Activated T-cell treated with anti-CD3 and anti-CD28 coated beads for 1 hour (primary cell): ENCODE measurements around the gene PPP2R5C.
A peak's percentile ranks its signal among the peaks of the same experiment; 100 is the strongest.

Experiments used
- DNase-seq: peaks from one replicate; pipeline ENCODE4 v3.0.0-alpha.2; 2020; ENCODE audit warnings: low read depth

The PPP2R5C gene

DNA sequence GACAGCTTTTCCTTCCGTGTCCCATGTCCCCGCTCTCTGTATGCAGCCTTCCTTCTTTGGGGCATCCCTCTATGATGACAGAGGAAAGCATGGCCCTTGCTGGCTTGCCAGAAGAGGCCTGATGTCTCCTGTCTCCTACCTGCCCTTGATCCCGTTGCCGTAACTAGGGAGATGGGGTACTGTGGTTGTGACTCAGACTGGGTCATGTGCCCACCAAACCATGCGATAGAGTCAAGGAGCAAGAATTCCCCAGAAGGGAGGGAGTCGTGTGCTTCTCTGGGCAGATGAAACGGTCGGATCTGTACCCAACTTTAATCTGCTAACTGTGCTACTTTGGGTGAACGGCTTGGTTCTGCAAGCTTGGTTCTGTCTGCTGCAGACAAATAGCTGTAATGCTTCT, 103.8 kb downstream of the PPP2R5C start:
- no peak for DNase-seq

DNA sequence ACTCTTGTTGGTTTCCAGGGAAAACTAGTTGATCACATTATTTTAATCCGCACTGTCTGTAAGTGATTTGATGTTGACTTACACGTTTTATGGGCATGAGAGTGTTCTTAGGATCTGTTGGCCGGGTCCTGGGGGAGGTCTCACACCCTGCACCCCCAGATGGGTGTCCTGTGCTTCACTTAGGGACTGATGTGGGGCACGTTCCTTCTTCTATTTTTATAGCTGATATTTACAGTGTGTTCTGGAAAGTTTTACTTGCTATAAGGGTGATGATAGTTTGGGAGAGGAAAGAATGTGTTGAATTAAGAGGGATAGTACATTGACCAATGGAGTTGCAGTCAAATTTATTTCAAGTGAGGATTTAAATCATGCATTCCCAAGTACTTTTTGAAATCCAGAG, 106.3 kb downstream of the PPP2R5C start:
- no peak for DNase-seq

DNA sequence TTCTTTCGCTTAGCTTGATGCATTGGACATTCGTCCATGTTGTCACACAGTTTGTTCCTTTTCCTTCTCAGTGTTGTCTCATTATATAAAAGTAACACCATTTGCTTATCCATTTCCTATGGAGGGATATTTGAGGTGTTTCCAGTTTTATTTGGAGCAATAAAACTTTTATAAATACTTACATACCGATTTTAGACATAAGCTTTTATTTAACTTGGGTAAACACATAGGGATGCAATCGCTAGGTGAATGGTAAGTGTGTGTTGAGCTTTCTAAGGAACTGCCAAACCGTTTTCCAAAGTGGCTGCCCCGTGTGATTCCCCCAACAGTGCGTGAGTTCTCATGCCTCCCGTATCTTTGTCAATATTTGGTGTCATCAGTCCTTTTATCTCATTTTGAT, 107.7 kb downstream of the PPP2R5C start:
- DNase-seq, result no peak

DNA sequence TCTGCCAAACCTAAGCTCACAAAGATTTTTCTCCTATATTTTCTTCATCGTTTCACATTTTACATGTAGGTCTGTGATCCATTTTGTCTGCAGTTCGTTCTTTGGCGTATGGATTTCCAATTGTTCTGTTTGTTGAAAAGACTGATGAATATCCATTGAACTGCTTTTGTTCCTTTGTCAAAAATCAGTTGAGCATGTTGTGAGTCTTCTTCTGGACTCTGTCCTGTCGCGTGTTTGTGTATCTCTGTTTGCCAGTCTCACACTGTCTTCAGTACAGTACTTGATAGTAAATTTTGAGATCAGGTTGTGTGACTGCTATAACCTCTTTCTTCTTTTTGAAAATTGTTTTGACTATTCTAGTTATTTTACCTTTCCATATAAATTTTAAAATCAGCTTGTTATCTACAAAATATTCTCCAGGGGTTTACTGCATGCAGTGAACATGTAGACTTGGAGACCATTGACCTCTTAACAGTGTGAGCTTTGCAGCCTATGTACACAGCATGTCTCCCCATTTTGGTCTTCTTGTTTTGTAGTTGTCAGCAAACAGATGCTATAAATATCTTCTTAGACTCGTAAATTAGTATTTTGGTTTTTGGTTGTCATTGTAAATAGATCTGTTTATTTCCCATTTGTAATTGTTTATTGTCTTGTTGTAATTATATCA, 108.9 kb downstream of the PPP2R5C start:
- no peak for DNase-seq

DNA sequence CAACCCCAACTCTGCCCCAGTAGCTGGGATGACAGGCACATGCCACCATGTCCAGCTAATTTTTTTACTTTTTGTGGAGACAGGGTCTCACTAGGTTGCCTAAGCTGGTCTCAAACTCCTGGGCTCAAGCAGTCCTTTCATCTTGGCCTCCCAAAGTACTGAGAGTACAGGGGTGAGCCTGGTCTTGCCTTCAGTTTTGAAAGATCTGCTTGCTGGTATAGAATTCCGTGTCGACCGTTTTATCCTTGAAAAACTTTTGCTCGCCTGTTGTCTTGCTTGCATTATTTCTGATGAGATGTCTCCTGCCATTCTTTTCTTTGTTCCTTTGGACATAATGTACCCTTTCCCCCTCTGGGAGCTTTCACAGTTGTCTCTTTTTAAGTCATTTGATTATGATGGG, 110.8 kb downstream of the PPP2R5C start:
- DNase-seq, result no peak

DNA sequence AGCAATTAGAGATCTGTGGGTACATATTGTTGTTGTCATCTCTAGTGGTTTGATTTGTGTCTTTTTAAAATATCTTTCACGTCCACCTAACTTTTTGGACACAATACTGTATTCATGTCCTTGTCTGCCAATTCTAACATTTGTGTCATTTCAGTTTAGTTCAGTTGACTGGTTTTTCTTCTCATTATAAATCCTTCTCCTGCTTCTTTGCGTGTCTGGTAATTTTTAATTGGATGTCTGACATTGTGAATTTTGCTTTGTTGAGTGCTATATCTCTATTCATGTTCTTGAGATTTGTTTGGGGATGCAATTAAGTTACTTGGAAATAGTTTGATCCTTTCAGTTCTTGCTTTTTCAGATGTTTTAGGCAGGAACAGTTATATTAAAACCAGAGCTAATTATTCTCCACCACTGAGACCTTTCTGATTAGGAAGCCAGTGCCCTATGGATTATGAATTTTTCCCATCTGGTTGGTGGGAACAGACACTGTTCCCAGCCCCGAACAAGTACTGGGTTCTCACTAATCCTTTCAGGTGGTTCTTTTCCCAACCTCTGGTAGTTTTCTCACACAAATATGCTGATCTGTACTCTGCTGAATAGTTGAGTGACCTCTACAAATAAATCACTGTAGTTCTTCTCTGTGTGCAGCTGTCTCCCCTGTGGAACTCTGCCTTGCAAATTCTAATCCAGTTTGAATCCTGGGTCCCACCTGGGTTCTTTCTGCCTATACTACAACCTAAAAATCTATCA, 111.7 kb downstream of the PPP2R5C start:
- no peak for DNase-seq

DNA sequence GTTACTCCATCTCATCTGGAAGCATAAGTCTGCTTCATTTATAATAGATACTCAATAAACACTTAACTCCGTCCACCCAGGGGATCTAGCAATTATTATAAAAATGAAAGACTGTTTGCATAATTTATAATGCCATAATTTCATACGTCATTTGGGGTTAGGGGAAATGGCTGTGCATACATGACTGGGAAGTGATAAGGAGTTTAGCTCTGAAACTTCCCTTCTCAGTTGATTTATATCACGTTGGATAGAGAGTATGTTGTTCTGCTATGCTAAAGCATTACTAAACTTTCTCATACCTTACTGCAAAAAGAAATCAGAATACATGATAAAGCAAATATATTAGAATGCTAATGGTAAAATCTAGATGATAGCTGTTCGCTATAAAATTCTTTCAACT, 112.5 kb downstream of the PPP2R5C start:
- no peak for DNase-seq

DNA sequence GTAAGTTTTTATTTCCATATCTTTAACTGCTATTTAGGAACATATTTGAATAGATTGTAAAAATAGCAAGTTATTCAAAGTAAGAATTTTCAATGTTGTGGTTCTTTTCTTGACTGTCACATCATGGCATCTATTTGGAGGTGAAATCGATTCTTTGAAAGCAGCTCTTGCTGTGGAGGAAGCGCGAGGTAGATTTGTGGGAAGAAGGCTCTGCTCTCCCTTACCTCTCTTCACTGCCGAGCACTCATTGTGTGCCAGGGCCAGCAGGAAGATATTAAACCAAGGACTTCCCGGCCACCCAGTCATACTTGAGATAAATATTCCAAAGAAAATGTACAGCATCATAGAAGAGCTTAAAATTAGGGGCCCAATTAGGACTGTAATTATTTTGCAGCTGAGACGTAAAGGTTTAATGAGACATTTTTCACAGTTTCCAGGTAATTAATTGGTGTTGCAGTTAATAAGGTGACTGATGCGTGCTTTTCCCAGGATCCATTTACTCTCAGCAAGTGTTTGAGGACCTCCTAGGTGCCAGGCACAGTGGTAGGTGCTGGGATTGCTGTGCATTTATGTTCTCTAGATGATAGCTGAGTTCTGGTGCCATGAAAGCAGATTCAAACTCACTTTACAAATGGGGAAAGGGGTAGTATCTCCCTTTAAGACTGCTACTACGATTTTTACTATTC, 113.7 kb downstream of the PPP2R5C start:
- no peak for DNase-seq

DNA sequence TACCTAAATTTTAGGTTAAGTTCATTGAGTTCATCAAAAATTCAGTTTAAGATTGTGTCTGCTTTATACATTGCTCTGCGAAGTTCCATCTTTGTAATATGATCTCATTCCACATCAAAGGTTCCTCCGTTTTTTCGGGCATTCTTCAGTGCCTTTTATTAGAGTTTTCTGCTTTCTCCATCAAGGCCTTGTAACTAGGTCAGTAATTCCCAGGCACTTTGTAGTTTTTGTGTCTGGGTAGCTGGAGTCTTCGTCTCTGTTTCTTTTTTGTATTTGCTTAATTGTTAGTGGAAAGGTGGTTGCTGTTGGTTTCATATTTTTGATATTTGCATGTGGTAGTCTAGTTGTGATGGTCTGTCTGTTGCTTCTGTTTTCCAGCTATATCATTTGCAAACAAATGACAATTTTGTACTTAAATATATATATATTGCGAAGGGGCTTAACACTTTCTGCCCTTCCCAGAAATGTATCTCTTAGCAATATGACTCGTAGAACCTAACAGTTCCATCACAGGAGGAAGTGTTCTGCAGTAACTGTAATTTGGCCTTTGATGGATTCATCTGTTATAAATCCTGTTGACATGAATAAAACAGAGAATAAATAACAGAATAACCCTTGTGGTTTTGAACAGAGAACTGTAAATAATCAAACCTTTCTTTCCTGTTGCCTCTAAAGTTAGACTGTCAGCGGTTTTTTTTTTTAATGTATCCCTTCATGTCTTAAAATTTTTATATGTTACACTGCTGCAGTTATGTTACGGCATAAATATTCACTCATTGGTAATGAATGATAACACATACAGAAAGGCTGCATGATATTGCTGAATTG, 114.4 kb downstream of the PPP2R5C start:
- DNase-seq, result no peak

DNA sequence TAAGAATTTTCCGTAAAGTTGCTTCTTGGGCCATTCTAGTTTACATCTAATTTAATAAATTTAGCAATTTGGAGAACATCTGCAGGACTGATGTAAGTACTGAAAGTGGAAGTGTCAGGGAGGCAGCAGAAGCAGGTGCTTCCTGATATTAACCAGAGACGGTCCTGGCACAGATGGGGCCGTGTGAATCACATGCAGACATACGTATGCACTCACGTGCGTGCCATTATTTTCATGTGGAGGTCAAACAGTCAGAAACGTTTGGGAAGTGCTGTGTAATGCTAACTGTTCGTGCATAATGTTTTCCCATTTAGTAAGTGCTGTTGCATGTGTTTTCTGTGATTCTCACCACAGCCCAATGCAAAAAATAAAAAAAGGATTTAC, 115.0 kb downstream of the PPP2R5C start:
- peak; percentile 39 for DNase-seq

DNA sequence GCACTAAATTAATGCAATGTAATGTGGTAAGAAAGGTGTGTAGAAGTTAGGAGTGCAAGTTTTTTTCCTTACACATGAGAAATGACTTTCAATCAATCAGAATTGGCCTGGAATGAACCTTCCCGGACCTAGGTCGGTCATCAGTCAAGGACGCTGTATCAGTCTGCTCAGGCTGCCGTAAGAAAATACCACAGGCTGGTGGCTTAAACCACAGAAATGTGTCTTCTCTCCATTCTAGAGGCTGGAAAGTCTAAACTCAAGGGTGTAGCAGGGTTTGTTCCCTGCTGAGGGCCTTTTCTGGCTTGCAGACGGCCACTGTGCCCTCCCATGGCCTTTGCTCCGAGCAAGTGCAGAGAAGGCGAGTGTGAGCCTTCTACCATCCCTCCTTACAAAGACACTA, 116.3 kb downstream of the PPP2R5C start:
- DNase-seq, result no peak

DNA sequence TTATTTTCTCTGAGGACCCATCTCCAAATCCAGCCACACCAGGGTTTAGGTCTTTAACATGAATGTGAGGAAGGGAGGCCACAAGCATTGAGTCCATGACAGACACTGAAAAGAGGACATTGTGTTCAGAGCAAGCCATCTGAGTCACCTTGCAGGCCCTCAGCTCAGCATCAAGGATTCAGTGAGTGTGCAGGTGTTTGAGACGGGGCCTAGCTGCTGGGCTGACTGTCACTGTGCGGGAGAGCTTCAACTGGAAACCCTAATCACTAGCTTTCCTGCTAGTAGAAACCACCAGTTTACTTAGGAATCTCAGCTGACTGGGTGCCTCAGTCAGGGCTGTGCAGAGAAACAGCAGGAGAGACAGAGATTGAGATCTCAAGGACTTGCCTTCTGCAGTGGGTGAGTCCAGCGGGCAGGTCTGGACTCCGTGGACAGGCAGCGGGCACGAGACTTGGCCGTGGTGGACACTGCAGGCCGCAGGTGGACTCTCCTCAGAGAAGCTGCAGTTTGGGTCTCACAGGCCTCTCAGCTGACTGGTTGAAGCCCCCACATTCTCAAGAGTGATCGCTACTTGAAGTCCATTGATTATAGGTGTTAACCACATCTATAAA, 116.8 kb downstream of the PPP2R5C start:
- DNase-seq, result no peak

DNA sequence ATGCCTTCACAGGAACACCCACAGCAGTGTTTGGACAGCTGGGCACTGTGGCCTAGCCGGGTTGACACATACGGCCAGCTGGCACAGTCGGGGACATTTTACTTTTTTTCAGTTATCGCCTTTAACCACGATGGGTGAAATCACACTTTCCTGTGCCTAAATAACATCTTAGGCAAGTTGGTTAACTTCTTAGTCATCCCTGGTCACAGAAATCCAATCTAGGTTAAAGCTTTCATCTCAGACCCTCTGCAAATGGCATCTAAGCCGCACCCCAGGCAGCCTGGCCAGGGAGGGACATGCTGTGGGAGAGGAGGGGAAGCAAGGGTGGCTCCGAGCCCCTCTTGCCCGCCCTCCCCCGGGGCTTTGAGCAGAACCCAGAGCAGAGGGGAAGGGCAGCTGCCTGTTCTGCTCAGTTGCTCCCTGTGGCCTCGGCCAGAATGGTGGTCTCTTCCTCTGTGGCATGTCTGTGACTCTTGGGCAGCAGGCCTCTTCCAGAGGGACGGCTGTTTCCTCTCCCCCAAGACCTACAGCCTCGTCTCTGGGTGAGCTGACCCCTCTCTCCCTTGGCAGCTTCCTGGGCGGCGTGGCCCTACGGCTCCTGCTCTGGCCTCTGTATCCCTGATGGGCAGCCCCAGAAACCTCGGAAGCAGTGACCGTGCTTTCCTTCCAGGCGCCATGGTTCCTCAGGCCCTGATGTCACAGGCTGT, 117.5 kb downstream of the PPP2R5C start:
- DNase-seq, result no peak

DNA sequence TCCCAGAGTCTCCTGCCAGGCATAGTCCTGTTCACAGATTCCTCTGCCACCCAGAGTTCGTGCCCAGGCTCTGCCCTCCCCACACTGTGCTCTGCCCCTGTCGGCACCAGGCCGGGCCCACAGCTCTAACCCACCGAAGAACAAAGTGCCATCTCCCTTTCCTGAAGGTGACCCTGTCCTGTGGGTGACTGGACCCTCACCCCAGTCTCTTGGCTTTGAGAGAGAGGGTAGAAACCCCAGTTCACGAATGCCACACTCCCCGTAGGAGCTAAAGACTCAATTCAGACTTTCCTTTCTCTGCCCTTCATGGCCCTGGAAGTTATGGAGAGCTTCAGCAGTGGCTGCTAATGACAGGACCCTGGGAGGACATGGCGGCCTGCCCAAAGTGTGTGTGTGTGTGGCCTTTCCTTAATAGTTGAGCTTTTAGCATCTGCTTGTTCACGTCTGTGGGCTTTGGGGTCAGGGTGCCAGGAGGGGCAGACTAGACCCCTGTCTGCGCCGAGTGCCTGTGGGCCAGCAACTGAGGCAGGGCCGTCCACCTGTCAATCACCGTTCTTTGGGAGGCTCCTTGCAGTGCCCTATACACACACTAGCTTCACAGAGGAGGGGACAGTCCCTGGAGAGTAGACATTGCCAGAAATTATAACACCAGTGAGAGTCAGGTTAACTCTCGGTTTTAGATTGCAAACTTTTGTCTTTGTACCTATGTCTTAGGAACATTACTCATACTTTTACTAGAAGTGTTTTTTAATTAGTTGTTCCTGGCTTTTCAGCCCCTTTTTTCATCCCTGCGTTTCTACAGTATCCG, 118.2 kb downstream of the PPP2R5C start:
- DNase-seq, result no peak

DNA sequence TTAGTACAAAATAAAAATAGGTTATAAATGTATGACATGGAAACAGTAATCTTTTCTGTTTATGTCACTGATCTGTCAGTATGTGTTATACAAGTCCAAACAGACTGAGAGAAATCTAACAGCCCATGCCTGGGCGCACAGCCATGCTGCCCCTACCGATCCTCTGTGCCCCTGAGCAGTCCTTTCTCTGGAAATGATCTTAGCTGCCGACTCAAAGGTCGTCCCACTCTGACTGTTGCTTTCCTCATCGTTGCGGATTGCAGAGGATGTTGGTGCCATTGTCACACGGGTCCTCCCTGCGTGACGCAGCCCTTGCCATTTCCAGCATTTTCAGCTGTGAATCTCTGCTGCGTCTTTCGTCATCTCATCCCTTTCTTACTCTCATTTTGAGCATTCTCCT, 119.9 kb downstream of the PPP2R5C start:
- DNase-seq, result no peak

DNA sequence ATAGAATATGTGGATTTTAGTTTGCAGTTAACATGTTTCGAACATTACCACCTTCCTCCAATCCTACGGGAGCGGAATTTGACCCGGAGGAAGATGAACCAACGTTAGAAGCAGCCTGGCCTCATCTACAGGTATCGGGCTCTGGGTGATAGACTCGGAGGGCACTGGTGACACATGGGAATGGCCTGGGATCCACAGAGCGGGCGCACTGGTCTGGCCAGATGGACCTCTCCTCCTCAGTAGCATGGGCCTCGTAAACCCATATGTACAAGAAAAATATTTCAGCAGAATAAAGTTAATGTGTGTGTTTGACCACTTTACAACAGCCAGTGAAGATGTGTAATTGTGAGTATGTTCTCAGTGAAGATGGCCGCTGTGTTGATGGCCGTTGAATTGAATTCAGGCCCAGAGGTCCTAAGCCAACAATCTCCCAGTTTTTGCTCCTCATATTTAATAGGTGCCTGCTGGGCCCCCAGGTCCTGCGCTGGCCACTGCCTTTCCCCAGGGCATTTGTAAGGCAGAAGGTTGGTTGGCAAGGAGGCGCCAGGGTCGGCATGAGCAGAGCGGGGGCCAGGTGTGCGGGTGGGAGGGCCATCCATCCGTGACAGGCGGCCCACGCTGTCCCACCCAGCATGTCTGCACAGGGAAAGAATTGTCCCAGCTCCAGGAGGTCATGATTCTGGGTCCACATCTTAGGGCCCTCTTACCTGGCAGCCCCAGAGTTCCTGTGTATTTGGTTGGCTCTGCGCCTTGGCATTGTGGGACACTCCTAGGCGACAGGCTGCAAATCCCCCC, 120.8 kb downstream of the PPP2R5C start:
- DNase-seq, result no peak

DNA sequence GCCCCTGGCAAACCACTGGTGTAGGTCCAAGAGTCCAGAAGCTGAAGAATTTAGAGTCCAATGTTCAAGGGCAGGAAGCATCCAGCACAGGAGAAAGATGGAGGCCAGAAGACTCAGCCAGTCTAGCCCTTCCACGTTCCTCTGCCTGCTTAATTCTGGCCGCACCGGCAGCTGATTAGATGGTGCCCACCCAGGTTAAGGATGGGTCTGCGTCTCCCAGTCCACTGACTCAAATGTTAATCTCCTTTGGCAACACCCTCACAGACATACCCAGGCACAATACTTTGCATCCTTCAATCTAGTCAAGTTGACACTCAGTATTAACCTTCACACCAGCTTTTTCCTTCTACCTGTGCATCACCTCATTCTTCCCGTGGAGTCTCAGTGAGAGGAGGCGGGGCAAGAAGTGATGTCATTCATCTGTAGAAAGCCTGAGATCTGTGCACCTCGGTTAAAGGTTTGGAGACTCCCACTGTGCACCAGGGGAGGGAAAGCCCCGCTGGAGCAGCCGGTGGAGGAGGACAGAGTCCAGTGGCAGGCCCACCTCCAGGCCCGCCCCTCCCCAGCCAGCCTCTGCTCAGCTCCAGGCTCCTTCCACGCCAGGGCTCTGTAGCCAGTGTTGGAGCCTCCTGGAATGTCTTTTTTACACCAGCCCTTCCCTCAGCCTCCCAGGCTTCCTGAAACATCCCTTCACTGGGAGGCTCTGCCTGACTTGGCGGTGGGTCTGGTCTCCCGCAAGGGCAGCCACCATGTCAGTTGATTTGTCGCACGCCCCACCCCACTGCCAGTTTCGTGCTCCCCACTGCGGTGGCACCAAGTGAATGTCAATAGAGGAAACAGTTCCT, 122.8 kb downstream of the PPP2R5C start:
- DNase-seq, result no peak

DNA sequence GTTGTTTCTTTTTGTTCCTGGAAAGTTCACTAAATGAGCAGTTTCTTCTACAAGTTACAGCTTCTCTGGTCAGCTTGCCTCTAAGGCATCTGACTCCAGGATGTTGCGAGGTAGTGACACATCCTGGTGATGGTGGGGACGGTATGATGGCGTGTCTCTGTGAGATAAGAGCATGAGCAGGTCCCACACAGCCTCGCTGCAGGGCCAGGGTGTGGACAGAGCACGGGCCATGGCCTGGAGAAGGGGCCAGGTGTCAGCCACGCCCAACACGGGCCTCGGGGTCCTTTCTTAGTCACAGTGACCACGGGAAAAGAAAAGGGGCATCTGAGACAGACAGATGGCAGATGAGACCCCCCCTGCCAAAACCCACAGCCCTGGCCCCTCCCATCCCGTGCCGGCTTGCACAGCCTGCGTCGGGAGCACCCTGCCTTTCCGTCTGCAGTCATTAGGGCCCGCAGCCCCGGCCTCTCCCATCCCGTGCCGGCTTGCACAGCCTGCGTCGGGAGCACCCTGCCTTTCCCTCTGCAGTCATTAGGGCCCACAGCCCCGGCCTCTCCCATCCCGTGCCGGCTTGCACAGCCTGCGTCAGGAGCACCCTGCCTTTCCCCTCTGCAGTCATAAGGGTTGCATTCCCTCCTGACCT, 123.5 kb downstream of the PPP2R5C start:
- no peak for DNase-seq
